GM12878 (cell line): Measurements from ENCODE around the gene RPLP2. TPM values are rescaled to one million over a fixed set of nuclear protein-coding genes. Genes with fewer than 3 reads are reported as not detected.

Source experiments
- ATAC-seq: fragments of 200-7000 bp; cut with Tn5 transposase; 3 replicates; pipeline ENCODE4 v1.9.1; 2020; ENCODE audit warnings: mild to moderate bottlenecking, moderate library complexity
- BruUV-seq: library from RNA; stranded (reverse); fragments of 400-500 nt; replicated peaks from 2 replicates; lab custom pipeline; 2021; lab: Mats Ljungman, UMichigan
- CTCF ChIA-PET: fragments of 300-600 bp; sonication (Branson Sonifier 250); formaldehyde crosslinking; extraction: SDS; loops from one replicate; lab custom pipeline; 2021; ENCODE audit warnings: inconsistent platforms; lab: Yijun Ruan, JAX
- POLR2A ChIA-PET: fragments of 350-600 bp; formaldehyde crosslinking; extraction: SDS; loops from one replicate; lab custom pipeline; 2021; ENCODE audit warnings: inconsistent platforms; lab: Charles Lee
- RAD21 ChIA-PET: fragments of 300-600 bp; sonication (Branson Sonifier 250); formaldehyde crosslinking; loops from one replicate; lab custom pipeline; 2023; ENCODE audit warnings: antibody characterized with exemption; ENCODE audit not compliant: unreplicated experiment; lab: Charles Lee
- SMC1A ChIA-PET: fragments of 300-600 bp; sonication (Branson Sonifier 250); formaldehyde crosslinking; loops from one replicate; lab custom pipeline; 2023; ENCODE audit not compliant: unreplicated experiment, uncharacterized antibody; lab: Charles Lee
- DNase-seq: peaks from one replicate; pipeline ENCODE4 v3.0.0-alpha.2; 2011; ENCODE audit warnings: low read depth, low spot score
- FAIRE-seq: peaks from 3 replicates; lab custom pipeline; 2011; peaks lifted over from hg19 to GRCh38; lab: Jason Lieb, UNC
- H2AFZ ChIP-seq: 2 replicates; pipeline ENCODE4 v1.6.0; 2011; ENCODE audit warnings: low read depth, low read length, control low read depth; ENCODE audit not compliant: control insufficient read depth
- H3K27ac ChIP-seq: 2 replicates; pipeline ENCODE4 v1.5.1; 2011; ENCODE audit warnings: control low read depth; ENCODE audit not compliant: control insufficient read depth, insufficient read depth
- H3K27me3 ChIP-seq, 2 experiments: replicated peaks in 1 of 2; 2 replicates each; pipeline versions ENCODE4 v1.6.0 to v1.6.1; 2011; ENCODE audit warnings: low read length in 1 of 2; ENCODE audit not compliant: control insufficient read depth in 2 of 2, insufficient read depth in 2 of 2
- H3K36me3 ChIP-seq, 2 experiments: 2 replicates each; pipeline ENCODE4 v1.5.1; 2011; ENCODE audit warnings: low read length in 1 of 2; ENCODE audit not compliant: control insufficient read depth in 2 of 2, insufficient read depth in 2 of 2
- H3K4me1 ChIP-seq: 2 replicates; pipeline ENCODE4 v1.6.1; 2011; ENCODE audit warnings: mild to moderate bottlenecking, low read length, moderate library complexity, mixed read lengths; ENCODE audit not compliant: control insufficient read depth, insufficient read depth
- H3K4me2 ChIP-seq: 2 replicates; pipeline ENCODE4 v1.6.0; 2011; ENCODE audit warnings: control low read depth; ENCODE audit not compliant: control insufficient read depth, insufficient read depth
- H3K4me3 ChIP-seq: fragments of 200-600 bp; sonication (generic); 2 replicates; pipeline ENCODE4 v1.5.1; 2016
- H3K79me2 ChIP-seq: 2 replicates; pipeline ENCODE4 v1.6.0; 2011; ENCODE audit warnings: low read length; ENCODE audit not compliant: control insufficient read depth, insufficient read depth
- H3K9ac ChIP-seq: 2 replicates; pipeline ENCODE4 v1.8.0; 2011; ENCODE audit warnings: low read length, control low read depth, mixed read lengths; ENCODE audit not compliant: control insufficient read depth, insufficient read depth
- H3K9me3 ChIP-seq: replicated peaks from 3 replicates; pipeline ENCODE4 v1.5.1; 2011; ENCODE audit warnings: mild to moderate bottlenecking, low read length; ENCODE audit not compliant: control insufficient read depth, insufficient read depth
- H4K20me1 ChIP-seq: 2 replicates; pipeline ENCODE4 v1.6.0; 2011; ENCODE audit not compliant: control insufficient read depth, insufficient read depth
- IRF4 ChIP-seq: IDR thresholded peaks from 2 replicates; pipeline ENCODE4 v1.6.1; 2011; ENCODE audit warnings: low read depth, low read length
- PKNOX1 ChIP-seq: fragments of 450-650 bp; IDR thresholded peaks from 2 replicates; pipeline ENCODE4 v1.6.1; 2016; ENCODE audit warnings: mild to moderate bottlenecking
- REST ChIP-seq: IDR thresholded peaks from 2 replicates; pipeline ENCODE4 v1.6.1; 2012; ENCODE audit warnings: mild to moderate bottlenecking, low read depth, low read length
- STAT1 ChIP-seq: fragments of 450-650 bp; conservative IDR thresholded peaks from 2 replicates; pipeline ENCODE4 v1.6.1; 2014; ENCODE audit warnings: antibody characterized with exemption, mild to moderate bottlenecking
- STAT3 ChIP-seq: IDR thresholded peaks from 2 replicates; pipeline ENCODE4 v1.6.1; 2011; ENCODE audit warnings: low read depth, low read length, improper control_type of control experiment
- YY1 ChIP-seq: IDR thresholded peaks from 2 replicates; pipeline ENCODE4 v1.6.1; 2011; ENCODE audit warnings: low read depth, mild to moderate bottlenecking, low read length
- ZBTB40 ChIP-seq: fragments of 450-650 bp; IDR thresholded peaks from 2 replicates; pipeline ENCODE4 v1.6.1; 2016; ENCODE audit warnings: mild to moderate bottlenecking, moderate library complexity, borderline replicate concordance
- ZNF207 ChIP-seq: fragments of 450-650 bp; IDR thresholded peaks from 2 replicates; pipeline ENCODE4 v1.6.1; 2014; ENCODE audit warnings: antibody characterized with exemption, mild to moderate bottlenecking, borderline replicate concordance
- ZNF622 ChIP-seq: fragments of 450-650 bp; IDR thresholded peaks from 2 replicates; pipeline ENCODE4 v1.6.1; 2017; ENCODE audit warnings: mild to moderate bottlenecking, inconsistent platforms
- WGBS: methylation state at CpG from one replicate; pipeline ENCODE4 v1.1.6; 2016; ENCODE audit warnings: low lambda C conversion rate; ENCODE audit not compliant: insufficient replicate concordance, insufficient coverage; ENCODE audit errors: missing lambda C conversion rate; 5-methylcytosine and 5-hydroxymethylcytosine counted together
- in situ Hi-C: fragments of 300-500 bp; cut with MboI; formaldehyde crosslinking; loops from 9 replicates; pipeline ENCODE4 v1.14.3; 2018; ENCODE audit warnings: mixed read lengths
- intact Hi-C: fragments of 100-400 bp; cut with micrococcal nuclease; formaldehyde crosslinking; loops from one replicate; pipeline ENCODE4 v1.14.2; 2022; ENCODE audit not compliant: unreplicated experiment
- polyA plus RNA-seq, 11 experiments: library from polyadenylated mRNA; depleted of rRNA in 4 of 11; unstranded in 6 of 11; stranded (reverse) in 5 of 11; fragments of >200 nt; fragmentation: Nextera tagmentation in 4 of 11; fragmentation: Illumina TruSeq in 1 of 11; extraction: Ambion mirVana in 4 of 11; extraction: Trizol in 1 of 11; gene quantifications; 1 replicate in 1 of 11; 2 replicates in 10 of 11; pipeline versions ENCODE4 v1.2.1 to v1.2.3, GENCODE V29; 2011 to 2016; ENCODE audit warnings: inconsistent platforms in 2 of 11, missing spikeins in 2 of 11, low read depth in 1 of 11
- total RNA-seq, 4 experiments: library from RNA; depleted of rRNA in 3 of 4; stranded (reverse); fragments of >200 nt in 3 of 4; fragmentation: Illumina TruSeq in 1 of 4; extraction: Trizol in 1 of 4; gene quantifications; 2 replicates each; pipeline versions ENCODE4 v1.2.1 to v1.2.3, GENCODE V29; 2013 to 2021

Gene RPLP2
- total and polyA plus RNA-seq, 10 of the 15 experiments (the other 5 are each of a cell fraction or from before 2014, with no cell fraction given): 488 to 3,558 (median 1,481) TPM

- TF ChIP-seq ZBTB40: no peak
These were observed 35.2 kb downstream of the RPLP2 start (continued) for GRCh38 chr11:844693-845644.

DNA sequence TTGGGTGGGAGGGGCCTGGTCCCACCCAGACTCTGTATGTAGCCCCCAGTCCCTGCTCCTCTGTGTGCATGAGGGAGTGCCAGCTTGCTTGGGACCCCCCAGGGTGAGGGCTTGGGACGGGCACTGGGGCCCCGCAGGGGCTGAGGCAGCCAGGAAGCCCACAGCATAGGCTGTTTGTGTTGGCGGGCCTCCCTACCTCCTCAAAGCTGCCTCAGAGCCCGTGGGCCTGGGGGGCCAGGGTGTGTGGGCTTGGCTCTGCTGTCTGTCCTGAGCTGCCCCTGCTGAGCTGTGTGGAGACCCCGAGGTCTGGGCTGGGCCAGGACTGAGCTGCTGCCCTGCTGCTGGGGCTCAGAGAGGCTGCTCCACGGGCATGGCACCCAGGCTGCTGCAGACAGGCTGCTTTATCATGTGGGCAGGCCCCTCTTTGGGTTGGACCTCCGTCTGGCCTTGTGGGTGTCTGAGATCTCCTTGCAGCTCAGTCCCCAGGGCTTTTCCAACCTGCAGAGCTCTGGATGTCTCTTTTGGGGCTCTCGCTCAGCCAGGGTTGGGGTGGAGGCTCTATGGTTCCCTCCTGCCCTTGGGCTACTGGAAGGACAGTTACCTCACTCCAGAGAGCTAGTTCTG is 36.2 kb downstream of the RPLP2 start:
- ChIA-PET POLR2A (interaction anchor here (0.5 to 1.2 kb wide), 3 partner anchors 8 to 1105 kb away, joined by 3 to 7 read pairs (median 4); no protein-coding TSS in a partner anchor), CTCF (interaction anchor here (1.6 to 3.4 kb wide), 2 partner anchors 79 to 205 kb away, joined by 3 to 23 read pairs; no protein-coding TSS in a partner anchor), RAD21 (interaction anchor here (1.2 to 1.4 kb wide), 3 partner anchors 12 to 205 kb away, joined by 3 read pairs; partner anchors contain the start of gene CD151), SMC1A (no interaction called here)
- Histone ChIP-seq H4K20me1 (no peaks in the 10 kb centered on the region; the same call in 1 of the 2 replicates), H3K4me1 (peaks cover 11% of the 10 kb centered on the region), H2AFZ (no peak overlapping the region), H3K36me3 (no peaks in the 10 kb centered on the region), H3K9ac (no peak overlapping the region), H3K27ac (no peak overlapping the region), H3K4me2 (no peak overlapping the region), H3K9me3 (no peaks in the 10 kb centered on the region), H3K27me3 (no peaks in the 10 kb centered on the region; a peak in 1 of 4 replicates), H3K79me2 (peaks cover 13% of the 10 kb centered on the region), H3K4me3 (no peak overlapping the region)
- FAIRE-seq (no peak), DNase-seq (no peak), ATAC-seq (no peak)
- WGBS: 18% methylated on average over 8 of the region's 8 CpGs
- in situ Hi-C loops (loop anchor here (10.0 kb wide), 2 partner anchors 209 to 1009 kb away; partner anchors contain the start of gene LSP1), intact Hi-C loops (no loop called here)
- BruUV-seq: no TSS peak
- TF ChIP-seq YY1 (no peak), ZNF207 (no peak), ZNF622 (no peak), REST (no peak), IRF4 (no peak), PKNOX1 (no peak), STAT3 (no peak), STAT1 (no peak)
